Activated naive CD4-positive, alpha-beta T cell treated with anti-CD3 and anti-CD28 coated beads for 36 hours (primary cell): Measurements from ENCODE around the gene SEMA4D. TPM values are rescaled to one million over a fixed set of nuclear protein-coding genes. Genes with fewer than 3 reads are reported as not detected.
"Not testable (repeated sequence)": the region's sequence is repeated elsewhere in the genome, so short reads cannot be mapped to it uniquely, and the experiment has no call there.

Experiments used
- CTCF ChIA-PET: fragments of 350-600 bp; sonication (Branson Sonifier 250); formaldehyde crosslinking; loops from one replicate; lab custom pipeline; 2021; ENCODE audit warnings: antibody characterized with exemption; lab: Charles Lee
- DNase-seq: peaks from one replicate; pipeline ENCODE4 v3.0.0-alpha.2; 2020
- H3K27ac Mint-ChIP-seq: one replicate; pipeline ENCODE4 v1.8.0; 2021; ENCODE audit warnings: mild to moderate bottlenecking, mixed read lengths
- H3K27me3 Mint-ChIP-seq: one replicate; pipeline ENCODE4 v1.8.0; 2021; ENCODE audit warnings: low read depth, mixed read lengths
- H3K36me3 Mint-ChIP-seq: one replicate; pipeline ENCODE4 v1.8.0; 2021; ENCODE audit warnings: low read depth, mixed read lengths
- H3K4me1 Mint-ChIP-seq: one replicate; pipeline ENCODE4 v1.8.0; 2021; ENCODE audit warnings: low read depth, mixed read lengths
- H3K4me3 Mint-ChIP-seq: one replicate; pipeline ENCODE4 v1.8.0; 2021; ENCODE audit warnings: mild to moderate bottlenecking, moderate library complexity, mixed read lengths
- H3K9me3 Mint-ChIP-seq: one replicate; pipeline ENCODE4 v1.8.0; 2021; ENCODE audit warnings: mixed read lengths
- intact Hi-C: fragments of 100-400 bp; cut with micrococcal nuclease; formaldehyde crosslinking; loops from one replicate; pipeline ENCODE4 v1.15.1; 2023
- total RNA-seq, 2 experiments: library from RNA; stranded (reverse); gene quantifications; one replicate each; pipeline ENCODE4 v1.2.3, GENCODE V29; 2021

Gene SEMA4D
- total RNA-seq, 2 experiments from 2014 or later, result 156 to 160 TPM

DNA sequence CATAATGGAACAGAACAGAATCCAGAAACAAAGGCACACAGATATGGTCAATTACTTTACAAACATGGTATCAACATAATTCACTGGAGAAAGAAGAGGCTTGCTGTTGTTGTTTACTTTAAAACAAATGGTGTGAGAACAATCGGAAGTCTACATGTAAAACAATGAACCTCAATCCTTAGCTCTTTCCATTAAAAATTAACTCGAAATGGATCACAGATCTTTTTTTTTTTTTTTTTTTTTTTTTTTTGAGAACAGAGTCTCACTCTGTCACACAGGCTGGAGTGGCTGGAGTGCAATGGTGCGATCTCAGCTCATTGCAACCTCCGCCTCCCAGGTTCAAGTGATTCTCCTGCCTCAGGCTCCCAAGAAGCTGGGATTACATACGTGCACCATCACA, 9.8 kb downstream of the SEMA4D start:
- intact Hi-C loops, result no loop called here
- H3K27me3 Mint-ChIP-seq, result no peaks in the 10 kb centered on the region
- CTCF ChIA-PET, result interaction anchor here (0.6 to 2.0 kb wide), 5 partner anchors 31 to 109 kb away, joined by 4 to 8 read pairs (median 7); no protein-coding TSS in a partner anchor
- DNase-seq, result no peak
- peak overlapping the region; percentile 76 for H3K27ac Mint-ChIP-seq
- peaks cover 17% of the 10 kb centered on the region for H3K36me3 Mint-ChIP-seq
- H3K9me3 Mint-ChIP-seq, result no peaks in the 10 kb centered on the region
- H3K4me3 Mint-ChIP-seq, result no peak overlapping the region
- peaks cover 92% of the 10 kb centered on the region for H3K4me1 Mint-ChIP-seq

DNA sequence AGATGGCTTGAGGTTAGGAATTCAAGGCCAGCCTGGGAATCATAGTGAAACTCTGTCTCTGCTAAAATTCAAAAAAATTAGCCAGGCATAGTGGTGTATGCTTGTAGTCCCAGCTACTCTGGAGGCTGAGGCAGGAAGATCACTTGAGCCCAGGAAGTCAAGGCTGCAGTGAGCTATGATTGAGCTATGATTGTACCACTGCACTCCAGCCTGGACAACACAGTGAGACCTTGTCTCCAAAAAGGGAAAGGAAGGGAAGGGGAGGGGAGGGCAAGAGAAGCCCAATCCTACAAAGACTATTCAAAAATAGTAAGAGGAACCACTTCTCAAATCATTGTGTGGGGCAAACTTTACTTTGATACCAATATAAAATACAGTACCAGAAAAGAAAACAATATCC, 11.2 kb downstream of the SEMA4D start:
- Mint-ChIP-seq H3K27ac (peak overlapping the region; percentile 28), H3K27me3 (no peaks in the 10 kb centered on the region), H3K36me3 (peaks cover 13% of the 10 kb centered on the region), H3K4me3 (no peak overlapping the region), H3K4me1 (peaks cover 92% of the 10 kb centered on the region), H3K9me3 (no peaks in the 10 kb centered on the region)
- intact Hi-C loops, result loop anchor here (1.0 kb wide), 1 partner anchor 8 kb away; no protein-coding TSS in a partner anchor
- no peak for DNase-seq
- CTCF ChIA-PET, result interaction anchor here (0.7 to 2.0 kb wide), 5 partner anchors 20 to 62 kb away, joined by 3 to 7 read pairs (median 5); no protein-coding TSS in a partner anchor

GRCh38 chr9:89484475-89485404, 13.2 kb downstream of the SEMA4D start:
- H3K27ac Mint-ChIP-seq, result peak overlapping the region; percentile 82
- CTCF ChIA-PET, result interaction anchor here (1.0 to 1.3 kb wide), 3 partner anchors 14 to 55 kb away, joined by 3 to 5 read pairs (median 4); no protein-coding TSS in a partner anchor
- no peaks in the 10 kb centered on the region for H3K9me3 Mint-ChIP-seq
- H3K27me3 Mint-ChIP-seq, result no peaks in the 10 kb centered on the region
- peak; percentile 4 for DNase-seq
- H3K4me1 Mint-ChIP-seq, result peaks cover 87% of the 10 kb centered on the region
- H3K36me3 Mint-ChIP-seq, result peaks cover 20% of the 10 kb centered on the region
- H3K4me3 Mint-ChIP-seq, result peak overlapping the region; percentile 78
- intact Hi-C loops, result loop anchor here (2.0 kb wide), 3 partner anchors 18 to 74 kb away; no protein-coding TSS in a partner anchor

- Mint-ChIP-seq H3K36me3 (peaks cover 27% of the 10 kb centered on the region), H3K27ac (peak overlapping the region; percentile 91), H3K4me3 (peak overlapping the region; percentile 78), H3K4me1 (peaks cover 87% of the 10 kb centered on the region), H3K9me3 (peaks cover 7% of the 10 kb centered on the region), H3K27me3 (no peaks in the 10 kb centered on the region)
- intact Hi-C loops, result loop anchor here (2.0 kb wide), 3 partner anchors 17 to 73 kb away; no protein-coding TSS in a partner anchor
- DNase-seq, result peak; percentile 75
- CTCF ChIA-PET, result interaction anchor here (1.0 to 3.1 kb wide), 3 partner anchors 43 to 65 kb away, joined by 3 to 16 read pairs (median 4); no protein-coding TSS in a partner anchor
Measured at GRCh38 chr9:89483592-89484474, 14.1 kb downstream of the SEMA4D start.

DNA sequence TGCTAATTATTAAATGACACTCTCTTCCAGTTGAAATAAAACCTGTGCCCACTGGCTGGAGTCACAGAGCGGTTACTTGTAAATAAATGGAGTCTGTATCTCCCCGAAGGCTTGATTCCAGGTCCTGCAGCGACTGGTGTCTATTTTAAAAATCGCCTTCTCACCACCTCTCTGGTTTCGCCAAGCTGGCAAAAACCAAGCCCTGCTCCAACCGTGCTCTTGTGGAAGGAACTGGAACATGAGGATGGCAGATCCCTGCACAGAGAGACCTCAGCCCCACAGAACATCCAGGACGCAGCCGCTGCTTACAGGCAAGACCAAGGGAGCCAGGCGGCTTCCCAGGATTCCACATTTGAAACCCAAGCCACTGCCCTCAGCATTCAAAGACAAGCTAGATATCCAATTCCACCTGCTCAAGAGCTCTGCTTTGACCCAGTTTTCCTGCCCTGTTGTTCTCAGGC, 15.0 kb downstream of the SEMA4D start:
- Mint-ChIP-seq H3K27ac (peak overlapping the region; percentile 91), H3K27me3 (no peaks in the 10 kb centered on the region), H3K4me3 (peak overlapping the region; percentile 78), H3K9me3 (peaks cover 7% of the 10 kb centered on the region), H3K4me1 (peaks cover 89% of the 10 kb centered on the region), H3K36me3 (peaks cover 32% of the 10 kb centered on the region)
- intact Hi-C loops, result loop anchor here (1.0 kb wide), 1 partner anchor 8 kb away; no protein-coding TSS in a partner anchor
- DNase-seq, result peak; percentile 6
- CTCF ChIA-PET, result interaction anchor here (0.6 to 3.1 kb wide), 4 partner anchors 44 to 72 kb away, joined by 3 to 16 read pairs (median 6); no protein-coding TSS in a partner anchor

- intact Hi-C loops, result loop anchor here (1.0 kb wide), 1 partner anchor 9 kb away; no protein-coding TSS in a partner anchor
- Mint-ChIP-seq H3K27ac (peak overlapping the region; percentile 91), H3K36me3 (peaks cover 34% of the 10 kb centered on the region), H3K4me1 (peaks cover 89% of the 10 kb centered on the region), H3K9me3 (peaks cover 7% of the 10 kb centered on the region), H3K4me3 (peak overlapping the region; percentile 58), H3K27me3 (no peaks in the 10 kb centered on the region)
- DNase-seq, result peak; percentile 49
- CTCF ChIA-PET, result interaction anchor here (0.6 to 3.1 kb wide), 8 partner anchors 8 to 110 kb away, joined by 3 to 16 read pairs (median 3); no protein-coding TSS in a partner anchor
Measured at GRCh38 chr9:89482056-89482851, 15.7 kb downstream of the SEMA4D start.

DNA sequence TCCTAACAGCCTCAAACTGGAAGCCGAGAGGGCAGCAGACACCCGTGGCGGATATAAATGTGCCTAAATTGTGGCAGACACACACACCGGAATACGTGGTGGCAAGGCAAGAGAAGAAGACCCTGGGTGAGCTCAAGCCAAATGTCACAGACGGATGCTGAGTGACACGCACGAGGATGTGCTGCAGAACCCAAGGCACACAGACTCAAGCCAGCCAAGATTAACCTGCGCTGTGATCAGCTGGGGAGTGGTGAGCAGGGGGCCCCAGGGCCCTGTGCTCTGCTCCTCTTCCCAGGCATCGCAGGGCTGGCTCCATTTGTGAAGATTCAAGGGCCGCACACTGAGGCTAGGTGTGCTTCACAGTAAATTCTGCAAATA, 16.4 kb downstream of the SEMA4D start:
- peak; percentile 50 for DNase-seq
- intact Hi-C loops, result no loop called here
- peaks cover 42% of the 10 kb centered on the region for H3K36me3 Mint-ChIP-seq
- peaks cover 90% of the 10 kb centered on the region for H3K4me1 Mint-ChIP-seq
- peak overlapping the region; percentile 58 for H3K4me3 Mint-ChIP-seq
- CTCF ChIA-PET, result interaction anchor here (0.9 to 3.1 kb wide), 10 partner anchors 8 to 111 kb away, joined by 3 to 16 read pairs (median 4); no protein-coding TSS in a partner anchor
- H3K27ac Mint-ChIP-seq, result peak overlapping the region; percentile 91
- no peaks in the 10 kb centered on the region for H3K27me3 Mint-ChIP-seq
- peaks cover 7% of the 10 kb centered on the region for H3K9me3 Mint-ChIP-seq

DNA sequence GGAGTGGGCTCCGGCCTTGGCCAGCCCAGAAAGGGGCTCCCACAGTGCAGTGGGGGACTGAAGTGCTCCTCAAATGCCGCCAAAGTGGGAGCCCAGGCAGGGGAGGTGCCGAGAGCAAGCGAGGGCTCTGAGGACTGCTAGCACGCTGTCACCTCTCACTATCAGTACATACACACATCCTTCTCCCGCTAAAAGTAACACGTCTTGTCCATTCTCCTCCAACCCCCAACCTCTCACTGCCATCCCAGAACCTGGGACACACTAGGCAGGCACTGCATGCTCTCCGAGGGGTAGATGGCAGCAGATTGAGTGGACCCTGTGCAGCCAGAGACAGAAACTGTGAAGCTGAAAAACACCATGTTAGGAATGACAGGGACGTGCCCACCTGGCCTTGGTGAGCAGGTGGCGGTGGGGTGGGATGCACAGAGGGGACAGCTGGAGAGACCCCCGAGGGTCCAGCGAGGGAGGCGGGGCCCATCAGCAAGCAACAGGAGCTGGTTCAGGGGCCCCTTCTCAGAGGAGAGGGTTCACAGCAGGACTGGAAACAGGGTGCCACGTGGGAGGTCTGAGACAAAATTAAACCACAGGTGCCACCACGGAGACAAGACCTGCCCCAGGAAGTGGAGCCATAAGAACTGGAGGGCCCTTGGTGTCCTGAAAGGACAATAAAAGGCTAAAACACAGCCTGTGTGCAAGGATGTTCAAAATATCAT, 16.9 kb downstream of the SEMA4D start:
- CTCF ChIA-PET, result interaction anchor here (0.9 to 3.1 kb wide), 10 partner anchors 9 to 111 kb away, joined by 3 to 16 read pairs (median 4); no protein-coding TSS in a partner anchor
- no peaks in the 10 kb centered on the region for H3K27me3 Mint-ChIP-seq
- H3K27ac Mint-ChIP-seq, result peak overlapping the region; percentile 91
- peaks cover 47% of the 10 kb centered on the region for H3K36me3 Mint-ChIP-seq
- peaks cover 7% of the 10 kb centered on the region for H3K9me3 Mint-ChIP-seq
- DNase-seq, result peak; percentile 56
- H3K4me1 Mint-ChIP-seq, result peaks cover 90% of the 10 kb centered on the region
- intact Hi-C loops, result no loop called here
- peak overlapping the region; percentile 58 for H3K4me3 Mint-ChIP-seq

- DNase-seq, intact Hi-C loops, H3K9me3 Mint-ChIP-seq, H3K4me3 Mint-ChIP-seq, H3K27me3 Mint-ChIP-seq: not testable (repeated sequence)
- Mint-ChIP-seq H3K4me1 (peaks cover 92% of the 10 kb centered on the region), H3K36me3 (peaks cover 50% of the 10 kb centered on the region), H3K27ac (peak overlapping the region; percentile 91)
- CTCF ChIA-PET, result interaction anchor here (1.1 to 1.2 kb wide), 2 partner anchors 42 to 51 kb away, joined by 4 to 5 read pairs; no protein-coding TSS in a partner anchor
Measured at GRCh38 chr9:89480372-89480771, 17.5 kb downstream of the SEMA4D start.

- peaks cover 89% of the 10 kb centered on the region for H3K4me1 Mint-ChIP-seq
- peak overlapping the region; percentile 97 for H3K27ac Mint-ChIP-seq
- peaks cover 53% of the 10 kb centered on the region for H3K36me3 Mint-ChIP-seq
- peak overlapping the region; percentile 78 for H3K4me3 Mint-ChIP-seq
- H3K9me3 Mint-ChIP-seq, H3K27me3 Mint-ChIP-seq, intact Hi-C loops, DNase-seq: not testable (repeated sequence)
- CTCF ChIA-PET, result interaction anchor here (1.0 to 2.0 kb wide), 4 partner anchors 14 to 69 kb away, joined by 3 to 12 read pairs (median 3); no protein-coding TSS in a partner anchor
Measured at GRCh38 chr9:89479669-89480011, 18.3 kb downstream of the SEMA4D start.
